ENCODE results near the gene C12orf43.

Gene C12orf43

DNA sequence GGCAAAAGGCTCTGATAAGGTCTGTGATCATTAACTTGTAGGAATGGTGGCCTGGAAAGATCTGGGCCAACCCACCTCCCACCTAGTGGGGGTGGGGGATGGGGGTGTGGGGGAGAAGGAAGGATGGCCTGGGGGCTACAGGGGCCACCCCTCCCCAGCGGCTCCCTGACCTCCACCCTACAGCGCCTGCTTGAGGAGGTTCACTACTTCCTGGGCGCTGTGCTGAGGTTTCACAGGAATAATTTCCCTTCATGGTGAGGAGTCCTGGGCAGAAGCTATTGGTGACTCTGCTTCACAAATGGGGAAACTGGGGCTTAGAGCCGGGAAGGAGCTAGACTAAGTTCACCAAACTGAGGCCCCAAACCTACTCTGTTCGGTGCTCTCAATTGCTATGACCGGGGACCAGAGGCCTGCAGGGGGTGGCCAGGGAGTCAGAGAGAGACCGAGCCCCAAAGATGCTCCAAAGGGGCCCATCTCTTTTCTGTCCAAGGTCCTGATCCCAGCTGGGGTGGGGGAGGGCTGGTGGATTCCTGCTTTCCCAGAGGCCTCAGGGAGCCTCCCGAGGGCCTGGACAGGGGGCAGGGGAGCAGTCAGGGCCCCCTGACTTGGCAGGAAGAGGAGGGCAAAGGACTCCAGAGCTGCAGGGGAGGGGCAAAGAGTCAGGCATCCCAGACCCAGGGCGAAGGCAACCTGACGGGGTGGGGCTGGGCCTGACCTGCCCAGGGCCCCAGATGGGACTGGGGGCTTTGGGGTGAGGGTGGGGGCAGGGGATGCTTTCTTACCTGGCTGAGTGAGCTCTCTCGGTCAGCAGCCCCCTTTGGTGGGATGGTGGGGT lies 36.2 kb downstream of the C12orf43 start:
- DNase-seq (ENCODE audit: insufficient read length, low spot score) (no peak), FAIRE-seq (no peak)

DNA sequence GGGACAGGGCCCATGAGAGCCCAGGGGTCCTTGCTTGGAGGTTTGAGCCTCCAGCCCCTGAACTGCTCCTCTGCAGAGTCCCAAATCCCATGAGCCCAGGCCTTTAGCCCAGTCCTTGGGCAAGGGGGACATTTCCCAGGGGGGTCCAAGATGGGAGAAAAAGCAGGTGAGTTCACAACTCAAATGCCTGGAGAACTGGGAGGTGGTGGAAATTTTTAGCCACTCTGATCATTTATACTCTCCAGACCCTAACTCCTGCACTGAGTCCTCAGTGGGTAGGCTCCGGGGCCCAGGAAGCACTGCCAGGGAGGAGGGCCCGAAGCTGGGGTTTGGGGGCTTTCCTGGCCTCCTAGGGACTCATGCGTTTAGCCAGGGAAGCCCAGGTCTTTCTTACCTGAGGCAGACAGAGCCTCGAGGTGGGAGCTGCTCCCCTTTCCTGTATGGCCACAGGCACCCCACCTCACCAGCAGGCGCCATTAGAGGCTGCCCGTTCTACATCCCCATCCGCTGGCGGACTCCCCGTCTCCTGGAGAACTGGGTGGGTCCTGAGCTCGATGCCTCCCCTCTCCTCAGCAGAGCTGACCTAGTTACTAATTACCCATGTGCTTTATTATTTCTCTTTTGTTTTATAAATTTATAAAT lies 36.9 kb downstream of the C12orf43 start:
- DNase-seq (ENCODE audit: insufficient read length, low spot score) (no peak), FAIRE-seq (no peak)

DNA sequence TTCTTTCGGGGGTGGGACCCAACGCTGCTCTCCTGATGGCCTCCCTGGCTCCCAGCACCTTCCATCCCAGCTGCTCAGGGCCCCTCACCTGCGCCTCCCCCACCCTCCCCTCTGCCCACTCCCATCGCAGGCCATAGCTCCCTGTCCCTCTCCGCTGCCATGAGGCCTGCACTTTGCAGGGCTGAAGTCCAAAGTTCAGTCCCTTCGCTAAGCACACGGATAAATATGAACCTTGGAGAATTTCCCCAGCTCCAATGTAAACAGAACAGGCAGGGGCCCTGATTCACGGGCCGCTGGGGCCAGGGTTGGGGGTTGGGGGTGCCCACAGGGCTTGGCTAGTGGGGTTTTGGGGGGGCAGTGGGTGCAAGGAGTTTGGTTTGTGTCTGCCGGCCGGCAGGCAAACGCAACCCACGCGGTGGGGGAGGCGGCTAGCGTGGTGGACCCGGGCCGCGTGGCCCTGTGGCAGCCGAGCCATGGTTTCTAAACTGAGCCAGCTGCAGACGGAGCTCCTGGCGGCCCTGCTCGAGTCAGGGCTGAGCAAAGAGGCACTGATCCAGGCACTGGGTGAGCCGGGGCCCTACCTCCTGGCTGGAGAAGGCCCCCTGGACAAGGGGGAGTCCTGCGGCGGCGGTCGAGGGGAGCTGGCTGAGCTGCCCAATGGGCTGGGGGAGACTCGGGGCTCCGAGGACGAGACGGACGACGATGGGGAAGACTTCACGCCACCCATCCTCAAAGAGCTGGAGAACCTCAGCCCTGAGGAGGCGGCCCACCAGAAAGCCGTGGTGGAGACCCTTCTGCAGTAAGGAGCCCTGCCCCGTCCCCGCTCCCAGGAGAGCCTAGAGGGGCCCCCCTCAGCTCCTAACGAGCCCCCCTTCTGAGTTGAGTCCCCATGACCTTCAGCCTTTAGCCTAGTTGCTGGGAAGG lies 37.7 kb downstream of the C12orf43 start, which contains the start of gene HNF1A:
Gene HNF1A (plus strand): TSS at position 248 of the 924 bp plus-strand sequence. CDS start 226 bp downstream, at position 474.
- DNase-seq (ENCODE audit: insufficient read length, low spot score) = no peak
- no peak for FAIRE-seq

GRCh38 chr12:120977531-120978295 lies 38.6 kb downstream of the C12orf43 start:
- no peak for DNase-seq (ENCODE audit: insufficient read length, low spot score)
- FAIRE-seq = no peak

GRCh38 chr12:120972870-120973543 lies 43.3 kb downstream of the C12orf43 start:
- FAIRE-seq = no peak
- no peak for DNase-seq (ENCODE audit: insufficient read length, low spot score)

DNA sequence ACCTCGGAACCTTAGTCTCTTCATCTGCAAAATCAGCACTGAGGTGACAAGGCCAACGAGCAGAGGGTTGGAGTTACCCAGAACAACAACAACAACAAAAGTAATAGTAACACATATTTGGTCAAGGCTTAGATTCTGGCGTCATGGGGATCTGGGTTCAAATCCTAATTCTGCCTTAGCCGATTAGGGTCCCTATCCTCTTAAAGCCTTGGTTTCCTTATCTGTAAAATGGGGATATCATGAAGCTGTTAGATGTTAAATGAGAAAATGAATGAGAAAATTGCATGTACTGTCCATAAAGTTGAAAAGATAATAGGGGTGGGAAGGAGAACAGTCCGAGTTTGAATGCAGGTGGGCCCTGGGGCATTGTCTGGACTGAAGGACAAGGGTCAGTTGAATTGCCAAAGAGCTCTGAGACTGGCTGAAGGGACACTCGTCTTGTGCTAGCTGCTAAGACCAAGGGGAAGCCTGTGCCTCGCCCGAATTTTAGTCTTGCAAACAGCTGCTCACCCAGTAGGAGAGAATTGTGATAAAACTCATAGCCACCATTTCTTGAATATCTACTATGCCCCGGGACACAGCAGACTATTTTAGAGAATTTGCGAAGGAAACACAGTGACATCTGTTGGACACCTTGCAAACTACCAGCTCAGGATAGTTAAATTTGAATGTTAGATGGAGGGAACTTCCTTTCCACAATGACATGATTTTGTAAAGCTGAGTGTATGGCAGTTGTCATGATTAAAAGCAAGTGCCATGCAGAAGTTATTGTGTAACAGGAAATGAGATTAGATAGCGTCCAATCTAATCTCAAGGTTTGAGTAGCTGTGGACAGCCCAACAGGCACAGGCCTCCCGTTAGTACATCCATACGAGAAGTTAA lies 44.7 kb downstream of the C12orf43 start:
- FAIRE-seq (peak; percentile 74), DNase-seq (ENCODE audit: insufficient read length, low spot score) (peak; percentile 78)

- FAIRE-seq = no peak
- DNase-seq (ENCODE audit: insufficient read length, low spot score) = no peak
These were observed 46.0 kb downstream of the C12orf43 start for GRCh38 chr12:120970310-120970709.

DNA sequence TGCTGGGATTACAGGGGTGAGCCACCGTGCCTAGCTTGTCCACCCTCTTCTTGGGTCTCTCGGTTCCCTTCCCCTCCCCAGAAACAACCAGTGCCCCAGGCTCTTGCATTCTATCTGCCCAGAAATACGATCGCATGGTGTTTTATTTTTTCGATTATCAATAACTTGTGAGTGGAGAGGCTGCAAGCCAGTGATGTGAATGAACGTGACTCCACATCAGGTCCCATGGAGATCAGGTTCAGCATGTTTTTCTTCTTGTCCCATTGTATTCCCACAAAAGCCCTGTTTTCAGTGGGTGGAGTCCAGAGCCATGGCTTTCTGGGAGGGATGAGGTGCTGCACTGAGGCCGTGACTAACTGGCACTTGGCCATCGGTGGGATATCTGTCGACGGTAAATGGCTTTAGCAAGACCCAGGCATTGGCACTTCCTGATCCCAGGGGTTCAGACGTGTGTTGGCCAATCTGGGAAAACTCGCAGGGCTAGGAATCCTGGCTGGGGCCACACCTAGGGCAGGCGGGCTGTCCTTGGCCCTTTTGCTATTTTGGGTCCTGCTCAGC lies 50.7 kb downstream of the C12orf43 start:
- FAIRE-seq (no peak), DNase-seq (ENCODE audit: insufficient read length, low spot score) (no peak)

GRCh38 chr12:120964298-120964697 lies 52.0 kb downstream of the C12orf43 start:
- DNase-seq (ENCODE audit: insufficient read length, low spot score) = no peak
- no peak for FAIRE-seq

DNA sequence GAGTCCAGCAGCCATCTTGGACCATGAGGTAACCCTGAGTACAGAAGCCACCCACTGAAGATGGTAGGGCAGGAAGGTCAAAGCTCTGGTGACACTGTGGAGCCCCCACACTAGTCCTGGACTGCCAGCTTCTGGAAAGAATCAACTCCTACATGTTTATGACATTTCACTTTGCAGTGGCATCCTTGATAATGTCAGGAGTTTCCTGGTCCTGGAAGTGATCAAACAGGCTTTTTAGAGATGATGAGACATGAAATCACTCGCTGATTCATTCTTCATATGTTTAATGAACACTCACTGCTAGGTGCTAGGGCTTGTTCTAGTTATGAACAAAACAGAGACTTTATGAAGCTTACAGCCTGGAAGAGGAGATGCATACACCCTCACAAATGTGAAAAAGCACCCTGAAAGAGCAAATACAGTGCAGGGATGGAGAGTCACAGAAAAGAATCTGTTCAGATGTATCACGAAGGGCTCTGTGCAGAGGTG lies 53.7 kb downstream of the C12orf43 start:
- no peak for FAIRE-seq

GRCh38 chr12:120961604-120962531 lies 54.4 kb downstream of the C12orf43 start:
- DNase-seq (ENCODE audit: insufficient read length, low spot score) = no peak
- no peak for FAIRE-seq

More for the DNA sequence above, 53.7 kb downstream of the C12orf43 start:
- no peak for DNase-seq (ENCODE audit: insufficient read length, low spot score)

- DNase-seq (ENCODE audit: insufficient read length, low spot score) = no peak
- FAIRE-seq = no peak
These were observed 55.6 kb downstream of the C12orf43 start for GRCh38 chr12:120960657-120961056.

DNA sequence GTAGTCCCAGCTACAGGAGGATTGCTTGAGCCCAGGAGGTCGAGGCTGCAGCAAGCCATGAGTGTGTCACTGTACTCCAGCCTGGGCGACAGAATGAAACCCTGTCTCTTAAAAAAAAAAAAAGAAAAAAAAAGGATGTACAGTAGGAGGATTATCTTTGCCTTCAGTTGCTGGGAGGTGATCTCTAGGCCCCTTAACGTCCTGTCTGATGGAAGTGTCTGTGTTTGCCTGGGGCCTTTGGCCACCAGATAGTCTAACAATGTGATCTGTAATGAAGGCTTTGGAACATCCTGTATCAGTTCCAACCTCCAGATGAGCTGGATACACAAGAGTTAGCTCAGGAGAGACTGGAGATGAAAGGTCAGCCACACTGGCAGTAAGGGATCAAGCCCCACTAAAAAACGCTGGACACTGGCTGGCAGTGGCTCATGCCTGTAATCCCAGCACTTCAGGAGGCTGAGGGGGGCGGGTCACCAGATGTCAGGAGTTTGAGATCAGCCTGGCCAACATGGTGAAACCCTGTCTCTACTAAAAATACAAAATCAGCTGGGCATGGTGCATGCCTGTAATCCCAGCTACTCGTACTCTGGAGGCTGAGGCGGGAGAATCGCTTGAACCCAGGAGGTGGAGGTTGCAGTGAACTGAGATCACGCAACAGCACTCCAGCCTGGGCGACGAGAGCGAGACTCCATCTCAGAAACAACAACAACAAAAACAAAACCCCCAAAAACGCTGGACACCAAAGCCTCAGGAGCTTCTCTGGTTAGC lies 57.0 kb downstream of the C12orf43 start:
- FAIRE-seq (no peak), DNase-seq (ENCODE audit: insufficient read length, low spot score) (no peak)

- FAIRE-seq = no peak
These were observed 59.5 kb downstream of the C12orf43 start for GRCh38 chr12:120956579-120957300.

GRCh38 chr12:120955232-120955631 lies 61.1 kb downstream of the C12orf43 start:
- FAIRE-seq (no peak), DNase-seq (ENCODE audit: insufficient read length, low spot score) (no peak)

More at GRCh38 chr12:120956579-120957300, 59.5 kb downstream of the C12orf43 start:
- DNase-seq (ENCODE audit: insufficient read length, low spot score) = no peak

DNA sequence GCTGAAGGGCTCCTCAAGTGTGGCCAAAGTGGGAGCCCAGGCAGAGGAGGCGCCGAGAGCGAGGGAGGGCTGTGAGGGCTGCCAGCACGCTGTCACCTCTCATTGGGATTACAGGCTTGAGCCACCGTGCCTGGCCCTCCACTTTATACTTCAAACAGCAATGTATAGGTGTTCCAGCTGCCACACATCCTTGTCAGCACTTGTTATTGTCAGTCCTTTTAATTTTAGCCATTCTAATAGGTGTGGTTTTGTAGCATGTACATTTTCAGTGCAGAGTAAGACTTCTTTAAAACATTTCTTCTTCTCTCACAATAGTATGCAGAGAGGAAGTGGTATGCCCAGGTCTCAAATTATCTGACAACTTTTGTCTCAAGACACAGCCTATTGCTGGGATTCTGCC lies 65.5 kb downstream of the C12orf43 start:
- DNase-seq (ENCODE audit: insufficient read length, low spot score) = no peak
- no peak for FAIRE-seq
